ENCODE data around the gene GALNTL6. TPM values are rescaled to one million over a fixed set of nuclear protein-coding genes. Genes with fewer than 3 reads are reported as not detected.

Gene GALNTL6
- total and polyA plus RNA-seq, 2 experiments from 2014 or later, result 0.38 to 0.40 TPM

DNA sequence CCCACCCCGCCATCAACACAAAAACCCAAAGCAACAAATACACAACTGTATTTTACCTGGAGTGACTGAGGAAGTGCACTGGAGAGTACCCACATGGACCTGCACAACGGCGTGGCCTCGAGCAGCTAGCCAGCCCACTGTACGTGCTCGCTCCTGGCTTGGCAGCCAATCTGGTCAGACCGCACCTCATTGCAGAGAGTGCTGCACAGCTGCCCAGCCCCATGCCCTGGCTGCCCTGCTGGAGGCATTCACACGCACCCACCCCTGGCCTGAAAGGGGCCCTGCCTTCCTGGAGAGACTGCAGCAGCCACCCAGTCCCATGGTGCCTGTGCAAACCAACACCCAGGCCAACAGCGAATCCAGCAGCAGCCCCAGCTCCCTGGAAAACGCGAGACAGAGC is 116.3 kb downstream of the GALNTL6 start (continued):
- TF ChIP-seq REST (IDR thresholded peaks at IDR 0.05; ENCODE audit: unreplicated experiment), result no peak
- TF ChIP-seq POLR2AphosphoS5 (IDR thresholded peaks at IDR 0.05; ENCODE audit: low read depth), result no peak
- TF ChIP-seq, protein P1, sequence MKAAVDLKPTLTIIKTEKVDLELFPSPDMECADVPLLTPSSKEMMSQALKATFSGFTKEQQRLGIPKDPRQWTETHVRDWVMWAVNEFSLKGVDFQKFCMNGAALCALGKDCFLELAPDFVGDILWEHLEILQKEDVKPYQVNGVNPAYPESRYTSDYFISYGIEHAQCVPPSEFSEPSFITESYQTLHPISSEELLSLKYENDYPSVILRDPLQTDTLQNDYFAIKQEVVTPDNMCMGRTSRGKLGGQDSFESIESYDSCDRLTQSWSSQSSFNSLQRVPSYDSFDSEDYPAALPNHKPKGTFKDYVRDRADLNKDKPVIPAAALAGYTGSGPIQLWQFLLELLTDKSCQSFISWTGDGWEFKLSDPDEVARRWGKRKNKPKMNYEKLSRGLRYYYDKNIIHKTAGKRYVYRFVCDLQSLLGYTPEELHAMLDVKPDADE (IDR thresholded peaks at IDR 0.05), result no peak
- TF ChIP-seq STAT1 (IDR thresholded peaks at IDR 0.05; ENCODE audit: unreplicated experiment), result no peak

DNA sequence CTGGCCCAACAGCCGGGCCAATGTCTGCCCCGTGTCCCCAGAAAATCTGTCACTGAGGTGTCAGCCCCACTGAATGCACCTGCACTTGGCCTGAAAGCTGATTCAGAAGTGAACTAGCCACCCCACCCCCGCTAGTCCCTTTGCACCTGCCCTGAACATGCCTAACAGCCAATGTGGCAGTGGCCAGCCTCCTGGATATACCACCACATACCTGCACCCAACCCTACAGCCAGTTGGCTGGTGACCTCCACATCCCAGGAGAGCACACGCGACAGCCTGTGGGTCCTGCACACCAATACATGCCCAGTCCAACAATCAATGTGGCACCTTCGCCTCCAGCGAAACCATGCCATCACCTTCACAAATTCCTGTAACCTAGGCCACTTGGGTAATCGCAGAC is 116.7 kb downstream of the GALNTL6 start:
- Histone ChIP-seq H4K20me1 (replicated peaks; ENCODE audit: insufficient read depth) (no peaks in the 10 kb centered on the region), H3K27ac (ENCODE audit: low read depth) (no peak overlapping the region), H2AFZ (no peak overlapping the region), H3K79me2 (replicated peaks; ENCODE audit: insufficient read depth) (no peaks in the 10 kb centered on the region), H3K27me3 (ENCODE audit: insufficient read depth) (no peaks in the 10 kb centered on the region), H3K36me3 (ENCODE audit: insufficient read depth) (no peaks in the 10 kb centered on the region), H3K4me1 (ENCODE audit: insufficient read depth) (peaks cover 19% of the 10 kb centered on the region), H3K9me2 (ENCODE audit: insufficient read depth) (no peaks in the 10 kb centered on the region), H3K4me2 (no peak overlapping the region), H3F3A (replicated peaks; ENCODE audit: low read depth) (no peaks in the 10 kb centered on the region), H3K4me3 (no peak overlapping the region)
- DNase-seq (ENCODE audit: low spot score), result no peak
- H3K4me1 Mint-ChIP-seq, result peaks cover 17% of the 10 kb centered on the region
- H3K9me3 Mint-ChIP-seq, result peaks cover 6% of the 10 kb centered on the region; the same call in 1 of the 3 replicates
- no peak overlapping the region for H3K27ac Mint-ChIP-seq
- peaks cover 4% of the 10 kb centered on the region; the same call in 1 of the 3 replicates for H3K36me3 Mint-ChIP-seq (ENCODE audit: low read depth)
- H3K4me3 Mint-ChIP-seq, result no peak overlapping the region
- no peaks in the 10 kb centered on the region for H3K27me3 Mint-ChIP-seq (ENCODE audit: insufficient read depth, low read depth, poor library complexity)
- no peak for ATAC-seq
- no peak for TF ChIP-seq CREB1 (CRISPR knock-in tag; IDR thresholded peaks at IDR 0.05; ENCODE audit: low read depth)
- no peak for TF ChIP-seq POLR2AphosphoS5 (IDR thresholded peaks at IDR 0.05; ENCODE audit: low read depth)
- no peak for TF ChIP-seq EZH2phosphoT487 (IDR thresholded peaks at IDR 0.05; ENCODE audit: unreplicated experiment)
- no peak for TF ChIP-seq NANOG (IDR thresholded peaks at IDR 0.05; ENCODE audit: borderline replicate concordance)
- no peak for TF ChIP-seq EZH2 (IDR thresholded peaks at IDR 0.05; ENCODE audit: low read depth, unreplicated experiment)
- no peak for TF ChIP-seq ZNF114 (CRISPR knock-in tag; IDR thresholded peaks at IDR 0.05)
- no peak for TF ChIP-seq ZNF331 (CRISPR knock-in tag; IDR thresholded peaks at IDR 0.05; ENCODE audit: low read depth)
- TF ChIP-seq, protein P2, sequence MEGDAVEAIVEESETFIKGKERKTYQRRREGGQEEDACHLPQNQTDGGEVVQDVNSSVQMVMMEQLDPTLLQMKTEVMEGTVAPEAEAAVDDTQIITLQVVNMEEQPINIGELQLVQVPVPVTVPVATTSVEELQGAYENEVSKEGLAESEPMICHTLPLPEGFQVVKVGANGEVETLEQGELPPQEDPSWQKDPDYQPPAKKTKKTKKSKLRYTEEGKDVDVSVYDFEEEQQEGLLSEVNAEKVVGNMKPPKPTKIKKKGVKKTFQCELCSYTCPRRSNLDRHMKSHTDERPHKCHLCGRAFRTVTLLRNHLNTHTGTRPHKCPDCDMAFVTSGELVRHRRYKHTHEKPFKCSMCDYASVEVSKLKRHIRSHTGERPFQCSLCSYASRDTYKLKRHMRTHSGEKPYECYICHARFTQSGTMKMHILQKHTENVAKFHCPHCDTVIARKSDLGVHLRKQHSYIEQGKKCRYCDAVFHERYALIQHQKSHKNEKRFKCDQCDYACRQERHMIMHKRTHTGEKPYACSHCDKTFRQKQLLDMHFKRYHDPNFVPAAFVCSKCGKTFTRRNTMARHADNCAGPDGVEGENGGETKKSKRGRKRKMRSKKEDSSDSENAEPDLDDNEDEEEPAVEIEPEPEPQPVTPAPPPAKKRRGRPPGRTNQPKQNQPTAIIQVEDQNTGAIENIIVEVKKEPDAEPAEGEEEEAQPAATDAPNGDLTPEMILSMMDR (conservative IDR thresholded peaks at IDR 0.05; ENCODE audit: low read depth in 2 of 2), result no peak
- TF ChIP-seq STAT1 (IDR thresholded peaks at IDR 0.05; ENCODE audit: unreplicated experiment), result no peak
- no peak for TF ChIP-seq ZNF462 (CRISPR knock-in tag; IDR thresholded peaks at IDR 0.05)
- no peak for TF ChIP-seq JUNB (IDR thresholded peaks at IDR 0.05; ENCODE audit: unreplicated experiment)
